HG03457 (cell line): ENCODE measurements around the gene ASPSCR1.

ENCODE experiments used
- ATAC-seq: cut with Tn5 transposase; IDR thresholded peaks from one replicate; pipeline ENCODE4 v1.9.1; 2021; ENCODE audit warnings: moderate number of reproducible peaks; ENCODE audit not compliant: unreplicated experiment

ASPSCR1 gene

DNA sequence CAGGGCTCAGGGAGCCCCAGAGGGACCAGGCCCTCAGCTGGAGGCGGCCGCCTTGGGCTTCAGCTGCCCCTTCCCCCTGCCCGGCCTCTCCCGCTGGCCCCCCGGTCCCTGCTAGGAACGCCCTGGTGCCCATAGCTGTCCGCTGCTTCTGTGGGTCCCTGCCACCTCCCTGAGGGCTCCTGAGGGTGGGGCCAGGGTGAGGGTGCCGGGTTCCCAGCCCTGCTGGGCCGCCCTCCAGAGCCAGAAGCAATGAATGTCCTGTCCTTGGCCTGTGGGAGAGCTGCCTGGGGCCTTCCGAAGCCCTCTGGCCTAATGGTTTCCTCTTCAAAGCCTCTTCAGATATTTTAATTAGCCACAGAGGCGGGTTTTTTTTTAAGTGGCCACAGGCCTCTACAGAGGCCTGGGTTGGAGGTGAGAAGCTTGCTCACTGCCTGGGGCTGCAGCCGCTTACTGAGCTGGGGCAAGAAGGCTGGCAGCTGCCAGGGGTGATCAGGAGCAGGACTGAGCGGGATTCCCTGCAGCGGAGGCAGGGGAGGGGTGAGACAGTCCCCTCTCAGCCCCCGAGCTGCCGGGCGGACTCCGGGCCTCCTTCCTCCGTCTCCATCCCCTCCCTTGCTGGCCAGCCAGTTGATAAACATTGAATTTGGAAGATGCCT, 35.3 kb downstream of the ASPSCR1 start:
- ATAC-seq: no peak

- ATAC-seq: no peak
Measured at GRCh38 chr17:82013341-82013740, 35.9 kb downstream of the ASPSCR1 start.

- ATAC-seq: no peak
Measured at GRCh38 chr17:82013772-82014321, 36.4 kb downstream of the ASPSCR1 start.

GRCh38 chr17:82014432-82014831, 37.0 kb downstream of the ASPSCR1 start:
- ATAC-seq: no peak

DNA sequence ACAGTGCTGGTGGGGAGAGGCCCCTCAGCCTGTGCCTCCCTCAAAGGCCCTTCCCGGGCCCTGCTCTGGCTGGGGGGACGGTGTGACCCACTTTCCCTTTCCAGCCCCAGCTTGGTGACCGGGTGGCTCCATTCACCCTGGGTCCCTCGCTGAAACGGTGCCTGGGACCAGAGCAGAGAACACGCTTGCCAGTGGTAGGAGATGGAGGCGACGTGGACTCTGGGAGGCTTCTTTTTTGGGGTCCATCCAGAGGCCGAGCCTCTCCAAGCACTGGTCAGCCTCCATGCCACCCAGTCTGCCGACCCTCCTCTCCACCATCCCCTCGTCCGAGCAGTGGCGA, 37.5 kb downstream of the ASPSCR1 start:
- ATAC-seq: no peak

DNA sequence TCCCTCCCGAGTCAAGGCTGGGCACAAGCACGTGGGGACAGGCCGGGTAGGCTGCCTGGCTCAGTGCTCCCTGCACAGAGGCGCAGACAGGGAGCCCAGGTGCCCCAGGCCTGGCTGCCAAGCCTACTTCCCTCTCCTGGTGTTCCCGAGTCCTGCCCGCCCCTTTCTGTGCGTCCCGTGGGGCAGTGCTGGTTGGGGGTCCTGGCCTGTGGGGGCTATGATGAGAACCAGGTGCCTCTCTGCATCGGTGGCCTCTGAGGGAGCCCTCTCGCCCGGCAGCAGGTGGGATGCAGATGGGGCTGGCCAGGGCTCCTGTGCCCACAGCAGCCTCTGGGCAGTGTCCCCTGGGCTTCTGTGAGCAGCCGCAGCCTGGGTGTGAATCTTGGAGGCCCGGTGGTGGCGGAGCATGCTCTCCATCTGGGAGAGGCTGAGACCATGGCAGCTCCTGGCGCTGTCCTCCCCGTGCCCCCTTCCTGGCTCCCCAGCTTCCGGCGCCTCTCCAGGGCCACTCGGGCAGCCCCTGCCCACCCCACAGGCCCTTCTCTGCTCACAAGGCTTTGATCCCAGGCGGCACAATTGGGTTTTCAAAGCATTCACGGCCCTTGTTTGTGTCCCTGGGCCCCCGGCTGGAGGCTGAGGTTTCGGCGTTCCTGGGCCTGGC, 38.0 kb downstream of the ASPSCR1 start:
- no peak for ATAC-seq

GRCh38 chr17:82016061-82016874, 38.8 kb downstream of the ASPSCR1 start:
- ATAC-seq: no peak

DNA sequence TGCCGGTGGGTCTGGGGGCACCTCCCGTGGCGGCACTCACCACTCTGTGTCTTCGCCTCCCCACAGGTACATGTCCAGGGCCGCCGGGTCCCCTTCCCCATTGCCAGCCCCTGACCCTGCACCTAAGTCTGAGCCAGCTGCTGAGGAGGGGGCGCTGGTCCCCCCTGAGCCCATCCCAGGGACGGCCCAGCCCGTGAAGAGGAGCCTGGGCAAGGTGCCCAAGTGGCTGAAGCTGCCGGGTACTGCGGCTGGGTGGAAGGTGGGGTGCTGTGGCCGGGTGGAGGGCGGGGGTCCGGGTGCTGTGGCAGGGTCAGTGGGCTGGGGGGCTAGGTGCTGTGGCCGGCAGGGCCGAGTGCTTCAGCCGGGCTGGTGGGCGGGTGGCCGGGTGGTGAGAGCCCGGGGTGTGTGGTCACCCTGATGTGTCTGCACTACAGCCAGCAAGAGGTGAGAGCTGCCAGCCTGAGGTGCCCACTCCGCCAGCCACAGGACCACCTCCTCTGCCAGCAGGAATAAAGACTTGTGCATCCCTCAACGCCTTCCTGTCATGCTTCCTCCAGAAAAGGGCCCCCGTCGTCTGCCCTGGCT, 39.5 kb downstream of the ASPSCR1 start:
- no peak for ATAC-seq

DNA sequence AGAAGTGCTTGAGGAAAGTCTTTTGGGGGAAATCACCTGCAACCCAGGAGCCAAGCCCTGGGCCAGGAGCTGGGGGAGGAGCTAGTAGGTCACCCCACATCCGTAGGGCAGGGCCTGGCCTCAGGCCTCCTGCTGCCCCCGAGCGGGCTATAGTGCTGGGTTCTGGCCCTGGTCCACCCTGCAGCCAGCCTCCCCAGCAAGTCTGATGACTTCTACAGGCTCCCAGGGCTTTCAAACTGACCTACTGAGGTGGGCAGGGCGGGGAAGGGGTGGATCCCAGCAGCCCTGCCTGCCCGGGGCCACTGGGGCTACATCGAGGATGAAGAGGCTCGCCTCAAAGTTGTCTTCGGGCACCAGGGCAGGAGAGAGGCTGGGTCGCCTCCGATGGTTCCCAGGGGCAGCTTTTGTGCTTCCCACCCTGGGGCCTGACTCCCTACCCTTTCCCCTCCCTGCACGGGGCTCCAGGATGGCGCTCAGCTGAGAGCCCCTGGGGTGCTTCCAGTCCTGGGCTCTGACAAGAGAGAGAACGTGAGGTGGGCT, 40.3 kb downstream of the ASPSCR1 start:
- ATAC-seq: no peak

DNA sequence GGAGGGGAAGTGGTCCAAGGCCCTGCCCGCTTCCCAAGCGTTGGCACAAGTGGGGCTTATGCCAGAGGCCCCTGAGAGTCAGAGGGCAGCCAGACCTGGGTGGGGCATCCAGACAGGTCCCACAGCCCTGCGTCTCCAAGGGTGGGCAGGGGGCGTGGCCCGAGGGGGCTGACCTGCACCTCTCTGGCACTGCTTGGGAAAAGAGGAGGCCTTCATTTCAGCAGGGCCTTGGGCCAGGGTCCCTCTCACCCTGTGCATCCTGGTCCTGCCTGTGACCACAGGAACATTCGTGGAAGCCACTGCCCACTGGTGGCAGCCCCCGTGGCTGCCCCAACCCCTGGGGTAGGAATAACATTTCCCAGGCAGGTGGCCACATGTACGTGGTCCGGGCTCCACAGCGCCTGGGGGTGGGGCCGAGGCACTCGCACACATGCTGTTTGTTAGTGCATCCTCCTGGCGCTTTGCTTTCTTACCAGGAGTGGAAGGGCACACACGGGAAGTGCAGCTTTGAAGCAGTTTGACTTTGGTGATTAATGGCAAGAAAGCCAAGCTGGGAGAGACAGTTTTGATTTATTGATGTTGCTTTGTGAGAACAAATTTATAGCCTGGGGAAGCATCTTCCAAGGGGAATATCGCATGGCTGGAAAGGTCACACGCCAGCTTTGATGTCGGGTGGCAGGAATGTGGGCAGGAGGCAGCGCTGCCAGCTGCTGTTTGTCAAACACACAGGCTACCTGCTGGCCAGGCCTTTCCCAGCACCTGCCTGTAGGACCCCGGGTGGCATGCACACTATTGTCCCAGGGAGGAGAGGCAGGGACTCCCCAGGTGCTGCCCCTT, 40.9 kb downstream of the ASPSCR1 start:
- ATAC-seq: no peak

GRCh38 chr17:82018989-82019689, 41.7 kb downstream of the ASPSCR1 start:
- no peak for ATAC-seq

DNA sequence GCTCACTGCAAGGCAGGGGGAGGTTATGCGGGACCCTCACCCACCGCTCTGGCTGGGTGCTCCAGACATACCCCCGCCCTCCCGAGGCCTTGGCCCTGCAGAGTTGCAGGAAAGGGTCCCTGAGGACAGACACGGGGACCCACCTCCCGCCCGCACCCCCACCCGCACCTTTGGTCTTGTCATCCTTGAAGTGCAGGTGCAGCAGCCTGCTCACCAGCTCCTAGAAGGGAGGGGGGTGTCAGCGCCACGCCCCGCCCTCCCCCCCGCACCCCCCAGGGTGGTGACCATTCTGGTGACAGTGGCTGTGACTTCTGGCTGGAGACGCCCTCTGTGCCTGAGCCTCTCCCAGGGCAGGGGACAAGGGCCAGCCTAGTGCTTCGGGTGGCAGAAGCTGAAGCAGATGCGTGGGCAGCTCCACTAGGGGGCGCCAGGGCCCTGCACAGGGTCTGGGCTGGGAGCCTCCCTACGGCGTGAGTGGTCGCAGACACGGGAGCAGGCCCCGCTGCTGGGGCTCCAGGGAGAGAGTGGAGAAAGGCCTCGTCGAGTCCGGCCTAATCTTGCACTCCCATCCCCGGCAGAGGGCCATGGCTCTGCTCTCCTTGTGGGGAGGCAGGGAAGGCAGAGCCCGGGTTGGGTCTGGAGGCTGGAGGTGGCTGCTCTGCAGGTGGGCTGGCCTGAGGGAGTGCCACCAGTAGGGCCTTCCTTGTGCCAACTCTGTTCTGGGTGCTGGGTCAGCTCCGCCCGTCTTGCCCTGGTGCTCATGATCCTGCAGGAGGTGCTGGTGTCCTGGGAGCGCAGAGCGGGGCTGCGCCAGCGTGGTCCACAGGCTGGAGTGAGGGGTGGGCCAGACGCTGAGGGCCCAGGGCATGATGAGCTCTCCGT, 42.5 kb downstream of the ASPSCR1 start:
- no peak for ATAC-seq

DNA sequence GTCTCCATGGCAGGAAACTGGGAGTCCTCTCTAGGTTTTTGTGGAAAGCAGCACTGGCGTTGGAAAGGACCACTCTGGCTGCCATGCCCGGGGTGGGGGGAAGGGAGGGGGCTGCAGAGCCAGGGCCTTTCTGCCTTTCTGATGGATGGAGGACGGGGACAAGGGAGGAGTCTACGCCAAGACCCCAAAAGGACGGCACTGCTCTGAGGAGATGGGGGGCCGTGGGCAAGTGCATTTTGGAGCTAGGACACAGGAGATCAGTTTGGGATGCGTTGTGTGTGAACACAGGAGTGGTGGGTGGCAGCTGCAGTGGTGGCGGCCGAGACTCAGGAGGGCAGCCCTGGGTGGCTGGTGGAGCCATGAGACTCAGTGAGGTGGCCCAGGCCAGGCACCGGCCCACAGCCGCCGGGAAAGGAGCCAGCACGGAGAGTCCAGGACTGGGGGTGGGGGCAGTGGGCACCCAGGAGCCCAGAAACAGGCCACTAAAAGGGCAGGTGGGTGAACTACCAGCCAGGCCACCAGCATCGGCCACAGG, 43.2 kb downstream of the ASPSCR1 start:
- no peak for ATAC-seq

GRCh38 chr17:82021107-82021899, 43.9 kb downstream of the ASPSCR1 start:
- ATAC-seq: no peak

DNA sequence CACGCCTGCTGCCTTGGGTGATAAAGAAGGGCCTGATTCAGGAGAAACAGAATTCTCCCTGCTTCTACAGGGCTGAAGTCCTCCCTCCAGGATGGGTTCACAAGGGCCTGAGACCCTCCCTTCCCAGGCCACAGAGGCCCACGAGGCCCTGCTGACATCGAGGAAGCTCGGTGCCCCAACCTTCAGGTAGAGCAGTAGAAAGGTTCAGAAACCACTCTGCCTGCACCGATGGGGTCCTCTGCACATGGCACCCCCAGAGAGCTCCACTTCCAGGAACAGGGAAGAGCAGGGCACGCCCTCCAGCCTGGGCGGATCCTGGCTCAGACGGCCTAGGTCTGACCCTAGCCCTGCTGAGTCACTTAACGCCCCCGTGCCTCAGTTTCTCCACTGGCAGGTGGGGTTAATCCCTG, 44.5 kb downstream of the ASPSCR1 start:
- ATAC-seq: no peak

- ATAC-seq: peak; percentile 48
Measured at GRCh38 chr17:82022310-82022980, 45.0 kb downstream of the ASPSCR1 start, which contains the start of gene CENPX. Gene CENPX (minus strand): TSS chr17:82022878. CDS start chr17:82022861, 17 bp downstream.

GRCh38 chr17:82022981-82023446, 45.6 kb downstream of the ASPSCR1 start, which contains the start of gene LRRC45:
Gene LRRC45 (plus strand): TSS chr17:82023305. CDS start chr17:82023644, 339 bp downstream.
- peak; percentile 62 for ATAC-seq
